ENCODE data around the gene SKAP2. TPM values are rescaled to one million over a fixed set of nuclear protein-coding genes. Genes with fewer than 3 reads are reported as not detected.

Gene SKAP2
- total RNA-seq, 2 experiments from 2014 or later, result 18.6 to 21.3 TPM

- no peaks in the 10 kb centered on the region for H3K36me3 Mint-ChIP-seq
- CTCF ChIA-PET, result no interaction called here
These were observed 190.5 kb downstream of the SKAP2 start for GRCh38 chr7:26673858-26674257.

GRCh38 chr7:26673271-26673670 lies 191.1 kb downstream of the SKAP2 start:
- no peaks in the 10 kb centered on the region for H3K9me3 Mint-ChIP-seq (ENCODE audit: low read depth)
- DNase-seq, result no peak
- no peaks in the 10 kb centered on the region for H3K36me3 Mint-ChIP-seq
- no peak overlapping the region for H3K4me3 Mint-ChIP-seq
- no peak overlapping the region for H3K27ac Mint-ChIP-seq
- CTCF ChIA-PET, result interaction anchor here (2.2 kb wide), 1 partner anchor 296 kb away, joined by 4 read pairs; no protein-coding TSS in a partner anchor
- H3K27me3 Mint-ChIP-seq, result no peaks in the 10 kb centered on the region
- no peak for ATAC-seq
- peaks cover 4% of the 10 kb centered on the region for H3K4me1 Mint-ChIP-seq

More at GRCh38 chr7:26673858-26674257, 190.5 kb downstream of the SKAP2 start:
- H3K9me3 Mint-ChIP-seq (ENCODE audit: low read depth), result no peaks in the 10 kb centered on the region
- peaks cover 4% of the 10 kb centered on the region for H3K4me1 Mint-ChIP-seq
- no peak overlapping the region for H3K4me3 Mint-ChIP-seq
- DNase-seq (no peak), ATAC-seq (no peak)
- no peaks in the 10 kb centered on the region for H3K27me3 Mint-ChIP-seq
- no peak overlapping the region for H3K27ac Mint-ChIP-seq

GRCh38 chr7:26670841-26671240 lies 193.5 kb downstream of the SKAP2 start:
- no peak for ATAC-seq
- no peaks in the 10 kb centered on the region for H3K36me3 Mint-ChIP-seq
- peaks cover 8% of the 10 kb centered on the region for H3K4me1 Mint-ChIP-seq
- no peaks in the 10 kb centered on the region for H3K9me3 Mint-ChIP-seq (ENCODE audit: low read depth)
- CTCF ChIA-PET, result interaction anchor here (1.3 to 1.7 kb wide), 2 partner anchors 10 to 12 kb away, joined by 5 to 6 read pairs; no protein-coding TSS in a partner anchor
- no peak overlapping the region for H3K27ac Mint-ChIP-seq
- no peak overlapping the region for H3K4me3 Mint-ChIP-seq
- no peak for DNase-seq
- no peaks in the 10 kb centered on the region for H3K27me3 Mint-ChIP-seq

GRCh38 chr7:26670290-26670689 lies 194.1 kb downstream of the SKAP2 start:
- Mint-ChIP-seq H3K27ac (no peak overlapping the region), H3K4me1 (peaks cover 10% of the 10 kb centered on the region), H3K27me3 (no peaks in the 10 kb centered on the region), H3K9me3 (ENCODE audit: low read depth) (no peaks in the 10 kb centered on the region), H3K4me3 (no peak overlapping the region), H3K36me3 (no peaks in the 10 kb centered on the region)
- ATAC-seq (no peak), DNase-seq (no peak)
- CTCF ChIA-PET, result interaction anchor here (0.7 to 1.7 kb wide), 6 partner anchors 10 to 776 kb away, joined by 3 to 10 read pairs (median 4); no protein-coding TSS in a partner anchor

GRCh38 chr7:26668821-26669220 lies 195.6 kb downstream of the SKAP2 start:
- no peaks in the 10 kb centered on the region for H3K9me3 Mint-ChIP-seq (ENCODE audit: low read depth)
- no peak overlapping the region for H3K27ac Mint-ChIP-seq

GRCh38 chr7:26667514-26668133 lies 196.8 kb downstream of the SKAP2 start:
- ATAC-seq (peak; percentile 76), DNase-seq (peak; percentile 75)
- Mint-ChIP-seq H3K36me3 (no peaks in the 10 kb centered on the region), H3K4me1 (peaks cover 16% of the 10 kb centered on the region), H3K27ac (no peak overlapping the region), H3K27me3 (peaks cover 7% of the 10 kb centered on the region), H3K4me3 (no peak overlapping the region), H3K9me3 (ENCODE audit: low read depth) (no peaks in the 10 kb centered on the region)
- CTCF ChIA-PET, result interaction anchor here (0.7 to 5.2 kb wide), 14 partner anchors 12 to 774 kb away, joined by 3 to 26 read pairs (median 4); no protein-coding TSS in a partner anchor

More at GRCh38 chr7:26668821-26669220, 195.6 kb downstream of the SKAP2 start:
- Mint-ChIP-seq H3K4me1 (peaks cover 16% of the 10 kb centered on the region), H3K4me3 (no peak overlapping the region), H3K36me3 (no peaks in the 10 kb centered on the region), H3K27me3 (no peaks in the 10 kb centered on the region)
- ATAC-seq, result no peak
- CTCF ChIA-PET, result interaction anchor here (1.3 to 1.6 kb wide), 2 partner anchors 299 to 492 kb away, joined by 3 to 10 read pairs; no protein-coding TSS in a partner anchor
- DNase-seq, result no peak

GRCh38 chr7:26664735-26665416 lies 199.5 kb downstream of the SKAP2 start:
- peaks cover 13% of the 10 kb centered on the region for H3K4me1 Mint-ChIP-seq
- H3K9me3 Mint-ChIP-seq (ENCODE audit: low read depth), result no peaks in the 10 kb centered on the region
- DNase-seq (no peak), ATAC-seq (peak; percentile 58)
- CTCF ChIA-PET, result interaction anchor here (0.7 to 5.2 kb wide), 5 partner anchors 17 to 1086 kb away, joined by 3 to 26 read pairs (median 7); no protein-coding TSS in a partner anchor
- H3K27ac Mint-ChIP-seq, result no peak overlapping the region
- H3K4me3 Mint-ChIP-seq, result no peak overlapping the region
- peaks cover 8% of the 10 kb centered on the region for H3K27me3 Mint-ChIP-seq
- no peaks in the 10 kb centered on the region for H3K36me3 Mint-ChIP-seq

GRCh38 chr7:26664274-26664673 lies 200.1 kb downstream of the SKAP2 start:
- ATAC-seq (no peak), DNase-seq (no peak)
- no peak overlapping the region for H3K4me3 Mint-ChIP-seq
- H3K27me3 Mint-ChIP-seq, result peaks cover 8% of the 10 kb centered on the region
- no peak overlapping the region for H3K27ac Mint-ChIP-seq
- H3K9me3 Mint-ChIP-seq (ENCODE audit: low read depth), result no peaks in the 10 kb centered on the region
- CTCF ChIA-PET, result interaction anchor here (0.7 to 5.2 kb wide), 3 partner anchors 18 to 1086 kb away, joined by 3 to 26 read pairs (median 4); no protein-coding TSS in a partner anchor
- H3K4me1 Mint-ChIP-seq, result peaks cover 12% of the 10 kb centered on the region
- H3K36me3 Mint-ChIP-seq, result no peaks in the 10 kb centered on the region

GRCh38 chr7:26663874-26664273 lies 200.5 kb downstream of the SKAP2 start:
- H3K4me1 Mint-ChIP-seq, result peaks cover 12% of the 10 kb centered on the region
- CTCF ChIA-PET, result interaction anchor here (0.7 to 5.2 kb wide), 2 partner anchors 295 to 1085 kb away, joined by 4 to 26 read pairs; no protein-coding TSS in a partner anchor
- no peak overlapping the region for H3K4me3 Mint-ChIP-seq
- H3K9me3 Mint-ChIP-seq (ENCODE audit: low read depth), result no peaks in the 10 kb centered on the region
- DNase-seq, result no peak
- peaks cover 8% of the 10 kb centered on the region for H3K27me3 Mint-ChIP-seq
- no peak for ATAC-seq
- no peak overlapping the region for H3K27ac Mint-ChIP-seq
- no peaks in the 10 kb centered on the region for H3K36me3 Mint-ChIP-seq

GRCh38 chr7:26662646-26663045 lies 201.7 kb downstream of the SKAP2 start:
- CTCF ChIA-PET, result no interaction called here
- Mint-ChIP-seq H3K4me3 (no peak overlapping the region), H3K4me1 (peaks cover 12% of the 10 kb centered on the region), H3K27me3 (peaks cover 8% of the 10 kb centered on the region), H3K9me3 (ENCODE audit: low read depth) (no peaks in the 10 kb centered on the region), H3K36me3 (no peaks in the 10 kb centered on the region), H3K27ac (no peak overlapping the region)
- ATAC-seq (no peak), DNase-seq (no peak)

- Mint-ChIP-seq H3K27ac (no peak overlapping the region), H3K27me3 (peaks cover 27% of the 10 kb centered on the region), H3K36me3 (no peaks in the 10 kb centered on the region), H3K9me3 (ENCODE audit: low read depth) (no peaks in the 10 kb centered on the region), H3K4me3 (no peak overlapping the region), H3K4me1 (no peaks in the 10 kb centered on the region)
- DNase-seq, result no peak
- ATAC-seq, result no peak
- CTCF ChIA-PET, result no interaction called here
These were observed 205.3 kb downstream of the SKAP2 start for GRCh38 chr7:26659121-26659520.

- DNase-seq, result no peak
- no peak overlapping the region for H3K4me3 Mint-ChIP-seq
- no peaks in the 10 kb centered on the region for H3K4me1 Mint-ChIP-seq
- H3K36me3 Mint-ChIP-seq, result no peaks in the 10 kb centered on the region
- ATAC-seq, result no peak
- H3K27ac Mint-ChIP-seq, result no peak overlapping the region
- no peaks in the 10 kb centered on the region for H3K9me3 Mint-ChIP-seq (ENCODE audit: low read depth)
- CTCF ChIA-PET, result no interaction called here
- H3K27me3 Mint-ChIP-seq, result peaks cover 27% of the 10 kb centered on the region
These were observed 205.9 kb downstream of the SKAP2 start for GRCh38 chr7:26658389-26659084.

GRCh38 chr7:26657686-26658388 lies 206.6 kb downstream of the SKAP2 start:
- no peaks in the 10 kb centered on the region for H3K36me3 Mint-ChIP-seq
- CTCF ChIA-PET, result no interaction called here
- DNase-seq (no peak), ATAC-seq (no peak)
- H3K9me3 Mint-ChIP-seq (ENCODE audit: low read depth), result no peaks in the 10 kb centered on the region
- H3K27ac Mint-ChIP-seq, result no peak overlapping the region
- no peak overlapping the region for H3K4me3 Mint-ChIP-seq
- H3K4me1 Mint-ChIP-seq, result no peaks in the 10 kb centered on the region
- peaks cover 22% of the 10 kb centered on the region for H3K27me3 Mint-ChIP-seq
